GM12892 (cell line): Measurements from ENCODE around the gene URI1.

ENCODE experiments used
- POLR2A ChIP-seq: IDR thresholded peaks from 2 replicates; pipeline ENCODE4 v1.6.1; 2011; ENCODE audit warnings: low read depth, low read length, control low read depth
- POLR2AphosphoS5 ChIP-seq: IDR thresholded peaks from 2 replicates; pipeline ENCODE4 v1.6.1; 2011; ENCODE audit warnings: low read depth, low read length, control low read depth

- TF ChIP-seq POLR2AphosphoS5, result no peak
- TF ChIP-seq POLR2A, result no peak
Observed at GRCh38 chr19:29908963-29909944, 32.8 kb upstream of the URI1 start.
